IMR-90 (cell line): ENCODE data around the gene CIAO3. TPM values are rescaled to one million over a fixed set of nuclear protein-coding genes. Genes with fewer than 3 reads are reported as not detected.

Experiments
- ATAC-seq: fragments of 200-7000 bp; cut with Tn5 transposase; 2 replicates; pipeline ENCODE4 v1.9.1; 2020; ENCODE audit warnings: low read depth, mild to moderate bottlenecking, moderate library complexity
- BruUV-seq: library from RNA; stranded (reverse); fragments of 400-500 nt; replicated peaks from 2 replicates; lab custom pipeline; 2021; lab: Mats Ljungman, UMichigan
- CTCF ChIA-PET: fragments of 300-600 bp; formaldehyde crosslinking; extraction: SDS; loops from one replicate; lab custom pipeline; 2021; ENCODE audit warnings: antibody characterized with exemption; lab: Yijun Ruan, JAX
- POLR2A ChIA-PET: fragments of 300-600 bp; sonication (Branson Sonifier 250); formaldehyde crosslinking; loops from one replicate; lab custom pipeline; 2022; ENCODE audit warnings: antibody characterized with exemption; ENCODE audit not compliant: unreplicated experiment; lab: Charles Lee
- DNase-seq: peaks from one replicate; pipeline ENCODE4 v3.0.0; 2013
- H2AFZ ChIP-seq: replicated peaks from 2 replicates; pipeline ENCODE3; 2013; ENCODE audit warnings: low read length, mild to moderate bottlenecking; ENCODE audit not compliant: poor library complexity
- H2AK5ac ChIP-seq: 2 replicates; pipeline ENCODE4 v1.6.1; 2013; ENCODE audit warnings: low read depth, low read length, inconsistent platforms
- H2AK9ac ChIP-seq: replicated peaks from 2 replicates; pipeline ENCODE3; 2013; ENCODE audit warnings: mild to moderate bottlenecking, low read depth, low read length, moderate library complexity; ENCODE audit not compliant: poor library complexity
- H2BK120ac ChIP-seq: 2 replicates; pipeline ENCODE4 v1.6.1; 2013; ENCODE audit warnings: low read depth, low read length, inconsistent platforms
- H2BK15ac ChIP-seq: 3 replicates; pipeline ENCODE4 v1.6.1; 2013; ENCODE audit warnings: low read depth, low read length, inconsistent platforms
- H2BK20ac ChIP-seq: 2 replicates; pipeline ENCODE4 v1.6.1; 2013; ENCODE audit warnings: low read depth, mild to moderate bottlenecking, inconsistent platforms, low read length, moderate library complexity
- H2BK5ac ChIP-seq: 2 replicates; pipeline ENCODE4 v1.6.1; 2013; ENCODE audit warnings: mild to moderate bottlenecking, low read depth, low read length, inconsistent platforms; ENCODE audit not compliant: poor library complexity, severe bottlenecking
- H3K14ac ChIP-seq: replicated peaks from 2 replicates; pipeline ENCODE4 v1.6.1; 2013; ENCODE audit warnings: low read depth, low read length, inconsistent platforms
- H3K18ac ChIP-seq: 2 replicates; pipeline ENCODE4 v1.6.1; 2013; ENCODE audit warnings: low read depth, low read length, control low read depth
- H3K23ac ChIP-seq: 2 replicates; pipeline ENCODE4 v1.6.1; 2013; ENCODE audit warnings: low read depth, low read length, inconsistent platforms
- H3K27ac ChIP-seq: 2 replicates; pipeline ENCODE4 v1.5.1; 2013; ENCODE audit warnings: mild to moderate bottlenecking, control low read depth, low read length; ENCODE audit not compliant: insufficient read depth
- H3K27me3 ChIP-seq: 2 replicates; pipeline ENCODE4 v1.6.1; 2013; ENCODE audit warnings: low read length; ENCODE audit not compliant: control insufficient read depth, insufficient read depth
- H3K36me3 ChIP-seq: 2 replicates; pipeline ENCODE4 v1.6.1; 2013; ENCODE audit warnings: low read length, mixed read lengths; ENCODE audit not compliant: control insufficient read depth, insufficient read depth
- H3K4ac ChIP-seq: 2 replicates; pipeline ENCODE4 v1.6.1; 2013; ENCODE audit warnings: low read depth, low read length, inconsistent platforms
- H3K4me1 ChIP-seq: 2 replicates; pipeline ENCODE4 v1.6.1; 2013; ENCODE audit warnings: low read length, mixed read lengths; ENCODE audit not compliant: control insufficient read depth, insufficient read depth
- H3K4me2 ChIP-seq: 2 replicates; pipeline ENCODE4 v1.6.1; 2013; ENCODE audit warnings: low read depth, mild to moderate bottlenecking, control low read depth, low read length, moderate library complexity
- H3K4me3 ChIP-seq: 2 replicates; pipeline ENCODE4 v1.5.1; 2013; ENCODE audit warnings: low read depth, mild to moderate bottlenecking, control low read depth, low read length, moderate library complexity; ENCODE audit not compliant: insufficient read depth
- H3K56ac ChIP-seq: 2 replicates; pipeline ENCODE4 v1.6.1; 2013; ENCODE audit warnings: low read length, inconsistent platforms; ENCODE audit not compliant: insufficient read depth; ENCODE audit errors: extremely low read depth
- H3K79me1 ChIP-seq, 2 experiments: 2 replicates each; pipeline ENCODE4 v1.6.1; 2013; ENCODE audit warnings: low read length in 2 of 2, inconsistent platforms in 1 of 2, low read depth in 1 of 2
- H3K9ac ChIP-seq: 2 replicates; pipeline ENCODE4 v1.6.1; 2013; ENCODE audit warnings: low read depth, low read length, control low read depth
- H3K9me1 ChIP-seq: 2 replicates; pipeline ENCODE4 v1.6.1; 2013; ENCODE audit warnings: low read length, inconsistent platforms; ENCODE audit not compliant: insufficient read depth
- H3K9me3 ChIP-seq: 2 replicates; pipeline ENCODE4 v1.6.1; 2013; ENCODE audit warnings: low read length; ENCODE audit not compliant: control insufficient read depth, insufficient read depth
- H4K20me1 ChIP-seq: 2 replicates; pipeline ENCODE4 v1.6.1; 2013; ENCODE audit warnings: low read length, inconsistent platforms; ENCODE audit not compliant: insufficient read depth
- H4K5ac ChIP-seq: 2 replicates; pipeline ENCODE4 v1.6.1; 2013; ENCODE audit warnings: mild to moderate bottlenecking, low read depth, low read length, control low read depth
- H4K8ac ChIP-seq, 2 experiments: 2 replicates each; pipeline ENCODE4 v1.6.1; 2013; ENCODE audit warnings: low read depth in 2 of 2, low read length in 2 of 2, control low read depth in 1 of 2, inconsistent platforms in 1 of 2
- H4K91ac ChIP-seq: 2 replicates; pipeline ENCODE4 v1.6.1; 2013; ENCODE audit warnings: low read depth, low read length, inconsistent platforms; ENCODE audit not compliant: insufficient read depth
- BHLHE40 ChIP-seq: fragments of 150-350 bp; IDR thresholded peaks from 2 replicates; pipeline ENCODE4 v1.6.1; 2016; ENCODE audit warnings: mild to moderate bottlenecking, low read depth, low read length
- CEBPB ChIP-seq: IDR thresholded peaks from 2 replicates; pipeline ENCODE4 v1.6.1; 2012; ENCODE audit warnings: low read depth, low read length, improper control_type of control experiment
- FOS ChIP-seq: fragments of 150-350 bp; IDR thresholded peaks from 2 replicates; pipeline ENCODE4 v1.6.1; 2016; ENCODE audit warnings: low read depth, low read length
- MAFK ChIP-seq: IDR thresholded peaks from 2 replicates; pipeline ENCODE4 v1.6.1; 2012; ENCODE audit warnings: low read depth, low read length, improper control_type of control experiment
- MXI1 ChIP-seq: IDR thresholded peaks from 2 replicates; pipeline ENCODE4 v1.6.1; 2012; ENCODE audit warnings: low read depth, mild to moderate bottlenecking, low read length, moderate library complexity, borderline replicate concordance
- NFE2L2 ChIP-seq: fragments of 150-350 bp; IDR thresholded peaks from 2 replicates; pipeline ENCODE4 v1.6.1; 2016; ENCODE audit warnings: low read depth, mild to moderate bottlenecking, low read length
- RAD21 ChIP-seq: IDR thresholded peaks from 2 replicates; pipeline ENCODE4 v1.6.1; 2012; ENCODE audit warnings: low read length, improper control_type of control experiment
- RCOR1 ChIP-seq: IDR thresholded peaks from 2 replicates; pipeline ENCODE4 v1.6.1; 2012; ENCODE audit warnings: mild to moderate bottlenecking, low read length, improper control_type of control experiment; ENCODE audit not compliant: insufficient replicate concordance
- WGBS, 2 experiments: methylation state at CpG; one replicate each; pipeline versions ENCODE4 v1.1.5 to v1.1.7; 2013; ENCODE audit warnings: missing lambda C conversion rate in 2 of 2; ENCODE audit not compliant: insufficient read length in 1 of 2; ENCODE audit errors: extremely low coverage in 2 of 2; 5-methylcytosine and 5-hydroxymethylcytosine counted together
- dilution Hi-C: fragments of 300-500 bp; cut with HindIII; formaldehyde crosslinking; loops from one replicate; pipeline ENCODE4 v1.14.3; 2018; ENCODE audit warnings: low sequenced_read_pairs; ENCODE audit not compliant: unreplicated experiment
- in situ Hi-C: fragments of 300-500 bp; cut with MboI; formaldehyde crosslinking; loops from 3 replicates; pipeline ENCODE4 v1.14.3; 2019; ENCODE audit warnings: low sequenced_read_pairs, inconsistent platforms, mixed read lengths
- intact Hi-C: fragments of 100-400 bp; cut with micrococcal nuclease; formaldehyde crosslinking; loops from 2 replicates; pipeline ENCODE4 v1.10.0; 2022
- polyA plus RNA-seq, 3 experiments: library from polyadenylated mRNA; depleted of rRNA; stranded (reverse); fragments of >200 nt; gene quantifications; 2 replicates each; pipeline ENCODE4 v1.2.3, GENCODE V29; 2012; ENCODE audit warnings: low replicate concordance in 1 of 3
- total RNA-seq: library from RNA; depleted of rRNA; stranded (reverse); fragments of >200 nt; gene quantifications from 2 replicates; pipeline ENCODE4 v1.2.3, GENCODE V29; 2012
- TF ChIP-seq, protein P1 (sequence below): fragments of 150-350 bp; IDR thresholded peaks from 2 replicates; pipeline ENCODE4 v1.6.1; 2016; ENCODE audit warnings: low read depth, mild to moderate bottlenecking, low read length, moderate library complexity, borderline replicate concordance

Gene CIAO3
- total and polyA plus RNA-seq, 2 of the 4 experiments (the other 2 are of a cell fraction) = 17.0 to 20.2 TPM

DNA sequence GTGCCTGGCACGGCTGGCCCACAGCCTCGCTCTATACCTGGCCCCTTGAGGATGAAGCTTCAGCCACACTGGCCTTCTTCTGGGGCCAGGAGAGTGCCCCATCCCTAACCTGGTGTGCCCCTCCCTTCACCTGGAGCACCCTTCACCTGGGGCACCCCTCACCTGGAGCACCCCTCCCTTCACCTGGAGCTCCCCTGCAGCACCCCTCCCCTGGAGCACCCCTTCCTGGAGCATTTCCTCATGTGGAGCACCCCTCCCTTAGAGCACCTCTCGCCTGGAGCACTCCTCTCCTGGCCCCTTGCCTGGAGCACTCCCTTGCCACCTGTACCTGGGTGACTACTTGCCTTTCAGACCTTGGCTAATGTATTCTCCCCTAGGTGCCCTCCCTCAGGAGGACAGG is 32.8 kb downstream of the CIAO3 start:
- TF ChIP-seq MAFK (no peak), FOS (no peak), BHLHE40 (no peak), CEBPB (no peak), RCOR1 (no peak), NFE2L2 (no peak), RAD21 (no peak), MXI1 (no peak)
- TF ChIP-seq, protein P1, sequence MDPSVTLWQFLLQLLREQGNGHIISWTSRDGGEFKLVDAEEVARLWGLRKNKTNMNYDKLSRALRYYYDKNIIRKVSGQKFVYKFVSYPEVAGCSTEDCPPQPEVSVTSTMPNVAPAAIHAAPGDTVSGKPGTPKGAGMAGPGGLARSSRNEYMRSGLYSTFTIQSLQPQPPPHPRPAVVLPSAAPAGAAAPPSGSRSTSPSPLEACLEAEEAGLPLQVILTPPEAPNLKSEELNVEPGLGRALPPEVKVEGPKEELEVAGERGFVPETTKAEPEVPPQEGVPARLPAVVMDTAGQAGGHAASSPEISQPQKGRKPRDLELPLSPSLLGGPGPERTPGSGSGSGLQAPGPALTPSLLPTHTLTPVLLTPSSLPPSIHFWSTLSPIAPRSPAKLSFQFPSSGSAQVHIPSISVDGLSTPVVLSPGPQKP = no peak
- in situ Hi-C loops = loop anchor here (25.0 kb wide), 1 partner anchor 354 kb away; the partner anchor contains the start of gene SSTR5
- H3K56ac ChIP-seq = no peak overlapping the region

More for the DNA sequence above, 32.8 kb downstream of the CIAO3 start:
- peaks cover 43% of the 10 kb centered on the region for H3K27me3 ChIP-seq
- no peak overlapping the region for H2AK5ac ChIP-seq
- H3K14ac ChIP-seq = no peak overlapping the region
- no peaks in the 10 kb centered on the region for H3K9me3 ChIP-seq
- no peak overlapping the region for H3K4me3 ChIP-seq
- intact Hi-C loops (no loop called here), dilution Hi-C loops (no loop called here)
- H3K4ac ChIP-seq = no peak overlapping the region
- no peak overlapping the region for H3K18ac ChIP-seq
- H2AFZ ChIP-seq = no peak overlapping the region
- peaks cover 14% of the 10 kb centered on the region; the same call in 1 of the 2 replicates for H4K20me1 ChIP-seq
- no peak overlapping the region for H4K8ac ChIP-seq
- H3K27ac ChIP-seq = no peak overlapping the region
- no peak overlapping the region for H3K4me2 ChIP-seq
- H3K4me1 ChIP-seq = peaks cover 5% of the 10 kb centered on the region; the same call in 1 of the 2 replicates
- H2BK20ac ChIP-seq = no peak overlapping the region
- no peak overlapping the region for H2BK5ac ChIP-seq
- ATAC-seq = no peak
- H4K5ac ChIP-seq = no peak overlapping the region
- H3K23ac ChIP-seq = no peak overlapping the region
- 70% methylated on average over 2 of the region's 3 CpGs; no CpG with 5 or more reads in 1 of the 2 experiments for WGBS, 2 experiments
- no peak overlapping the region for H2BK120ac ChIP-seq
- no TSS peak for BruUV-seq
- H3K9me1 ChIP-seq = no peaks in the 10 kb centered on the region
- H3K9ac ChIP-seq = no peak overlapping the region
- no peak for DNase-seq
- H4K91ac ChIP-seq = no peak overlapping the region
- ChIA-PET POLR2A (no interaction called here), CTCF (no interaction called here)
- no peaks in the 10 kb centered on the region for H3K79me1 ChIP-seq
- H3K36me3 ChIP-seq = no peaks in the 10 kb centered on the region
- no peak overlapping the region for H2BK15ac ChIP-seq
- no peak overlapping the region for H2AK9ac ChIP-seq
